OCI-LY3 (cell line): ENCODE measurements around the gene SLC2A6.

Source experiments
- H2AFZ ChIP-seq: fragments of 200-600, 300-600 bp; shearing (Covaris generic); 2 replicates; pipeline ENCODE4 v1.6.0; 2014; ENCODE audit warnings: antibody characterized with exemption, low read depth, low read length
- H3K27ac ChIP-seq: fragments of 200-600, 300-600 bp; sonication (generic); 2 replicates; pipeline ENCODE4 v1.5.1; 2014; ENCODE audit warnings: mild to moderate bottlenecking, low read length, moderate library complexity, mixed read lengths
- H3K27me3 ChIP-seq: fragments of 200-600, 300-600 bp; sonication (generic); 2 replicates; pipeline ENCODE4 v1.6.1; 2014; ENCODE audit warnings: low read depth, low read length, mixed read lengths
- H3K36me3 ChIP-seq: fragments of 200-600, 300-600 bp; sonication (generic); replicated peaks from 2 replicates; pipeline ENCODE3; 2014; ENCODE audit warnings: low read depth, low read length, mixed read lengths
- H3K4me1 ChIP-seq: fragments of 300-600, 200-600 bp; sonication (generic); 2 replicates; pipeline ENCODE4 v1.6.1; 2014; ENCODE audit warnings: low read length, mixed read lengths
- H3K4me2 ChIP-seq: fragments of 200-600, 300-600 bp; sonication (generic); 2 replicates; pipeline ENCODE4 v1.6.1; 2014; ENCODE audit warnings: low read length, mixed read lengths
- H3K4me3 ChIP-seq: fragments of 300-600, 200-600 bp; sonication (generic); 2 replicates; pipeline ENCODE4 v1.5.1; 2014; ENCODE audit warnings: antibody characterized with exemption, mild to moderate bottlenecking, low read length, moderate library complexity
- H3K79me2 ChIP-seq: fragments of 300-600, 200-600 bp; shearing (Covaris generic); 2 replicates; pipeline ENCODE4 v1.6.1; 2014; ENCODE audit warnings: mild to moderate bottlenecking, low read length, mixed read lengths
- H3K9ac ChIP-seq: fragments of 300-600, 200-600 bp; shearing (Covaris generic); 2 replicates; pipeline ENCODE4 v1.6.0; 2014; ENCODE audit warnings: mild to moderate bottlenecking, low read length, moderate library complexity
- H3K9me3 ChIP-seq: fragments of 200-600, 300-600 bp; shearing (Covaris generic); 2 replicates; pipeline ENCODE4 v1.6.1; 2014; ENCODE audit warnings: low read length, mixed read lengths; ENCODE audit not compliant: insufficient read depth
- H4K20me1 ChIP-seq: fragments of 200-600, 300-600 bp; sonication (generic); 2 replicates; pipeline ENCODE4 v1.6.1; 2016; ENCODE audit warnings: low read length, mixed read lengths; ENCODE audit not compliant: insufficient read depth
- EZH2phosphoT487 ChIP-seq: fragments of 200-600 bp; shearing (Covaris generic); IDR thresholded peaks from 2 replicates; pipeline ENCODE4 v1.6.1; 2018; ENCODE audit warnings: antibody characterized with exemption, mixed run types, low read depth
- TF ChIP-seq, protein P1 (sequence below): fragments of 200-600, 300-600 bp; sonication (generic); IDR thresholded peaks from 2 replicates; pipeline ENCODE4 v1.5.1; 2014; ENCODE audit warnings: antibody characterized with exemption, low read length, low read depth

The SLC2A6 gene

DNA sequence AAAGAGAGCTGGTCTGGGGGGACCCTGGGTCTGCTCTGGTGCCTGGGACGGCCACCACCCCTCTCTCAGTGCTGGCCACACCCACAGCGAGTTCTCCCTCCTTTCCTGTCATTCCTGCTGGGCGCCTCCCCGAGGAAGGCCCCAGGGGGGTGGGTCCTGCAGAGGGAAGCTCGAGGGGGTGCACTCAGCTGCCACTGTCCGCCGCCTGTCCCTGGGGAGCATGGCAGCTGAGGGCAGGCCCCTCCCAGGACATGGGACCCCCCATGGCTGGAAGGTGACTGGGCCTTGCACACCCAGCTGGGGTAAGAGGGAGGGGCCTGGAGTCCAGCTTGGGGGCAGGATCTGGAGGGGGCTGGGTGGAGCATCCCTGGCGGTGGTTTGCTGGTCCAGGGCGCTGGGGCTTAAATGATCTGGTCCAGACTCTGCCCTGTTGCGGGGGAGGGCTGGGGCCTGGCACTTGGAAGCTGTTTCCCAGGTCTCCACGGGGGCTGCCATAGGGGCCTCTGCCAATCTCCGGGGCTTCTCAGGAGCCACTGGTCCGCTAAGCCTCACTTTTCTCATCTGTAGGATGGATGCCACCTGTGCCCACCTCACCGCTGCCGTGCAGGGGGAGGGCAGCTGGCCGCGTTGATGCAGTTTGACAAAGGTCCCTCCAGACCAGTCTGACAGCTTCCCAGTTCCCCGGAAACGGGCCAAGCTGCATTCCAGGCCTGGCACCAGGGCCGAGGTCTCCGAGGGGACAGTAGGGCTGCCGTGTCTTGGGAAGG, 6.0 kb upstream of the SLC2A6 start:
- Histone ChIP-seq H3K27ac (no peak overlapping the region), H3K9me3 (no peaks in the 10 kb centered on the region), H3K4me3 (no peak overlapping the region), H3K4me1 (peaks cover 8% of the 10 kb centered on the region), H2AFZ (no peak overlapping the region), H3K27me3 (peaks cover 13% of the 10 kb centered on the region), H3K4me2 (no peak overlapping the region), H3K36me3 (no peaks in the 10 kb centered on the region), H3K79me2 (no peaks in the 10 kb centered on the region), H3K9ac (no peak overlapping the region), H4K20me1 (no peaks in the 10 kb centered on the region)
- TF ChIP-seq, protein P1, sequence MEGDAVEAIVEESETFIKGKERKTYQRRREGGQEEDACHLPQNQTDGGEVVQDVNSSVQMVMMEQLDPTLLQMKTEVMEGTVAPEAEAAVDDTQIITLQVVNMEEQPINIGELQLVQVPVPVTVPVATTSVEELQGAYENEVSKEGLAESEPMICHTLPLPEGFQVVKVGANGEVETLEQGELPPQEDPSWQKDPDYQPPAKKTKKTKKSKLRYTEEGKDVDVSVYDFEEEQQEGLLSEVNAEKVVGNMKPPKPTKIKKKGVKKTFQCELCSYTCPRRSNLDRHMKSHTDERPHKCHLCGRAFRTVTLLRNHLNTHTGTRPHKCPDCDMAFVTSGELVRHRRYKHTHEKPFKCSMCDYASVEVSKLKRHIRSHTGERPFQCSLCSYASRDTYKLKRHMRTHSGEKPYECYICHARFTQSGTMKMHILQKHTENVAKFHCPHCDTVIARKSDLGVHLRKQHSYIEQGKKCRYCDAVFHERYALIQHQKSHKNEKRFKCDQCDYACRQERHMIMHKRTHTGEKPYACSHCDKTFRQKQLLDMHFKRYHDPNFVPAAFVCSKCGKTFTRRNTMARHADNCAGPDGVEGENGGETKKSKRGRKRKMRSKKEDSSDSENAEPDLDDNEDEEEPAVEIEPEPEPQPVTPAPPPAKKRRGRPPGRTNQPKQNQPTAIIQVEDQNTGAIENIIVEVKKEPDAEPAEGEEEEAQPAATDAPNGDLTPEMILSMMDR = no peak
- no peak for TF ChIP-seq EZH2phosphoT487

DNA sequence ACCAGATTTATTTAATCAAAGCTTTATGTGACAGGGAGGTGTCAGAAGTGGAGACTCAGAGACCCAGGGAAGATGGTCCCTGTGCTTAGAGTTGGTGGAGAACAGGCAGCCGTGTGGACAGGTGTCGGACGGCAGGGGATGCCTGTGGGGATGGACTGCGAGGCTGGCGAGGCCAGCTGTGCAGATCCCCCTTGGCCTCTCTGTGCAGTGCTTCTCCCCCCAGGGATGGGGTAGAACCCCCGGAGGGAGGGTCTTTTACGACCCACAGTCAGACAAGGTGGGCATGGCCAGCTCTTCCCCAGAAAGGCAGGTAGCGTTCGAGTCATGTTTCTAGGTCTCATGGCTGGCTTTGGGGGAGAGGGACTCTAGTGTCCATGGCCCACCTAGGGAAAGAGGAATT, 4.7 kb upstream of the SLC2A6 start:
- Histone ChIP-seq H3K36me3 (no peaks in the 10 kb centered on the region), H3K79me2 (peaks cover 2% of the 10 kb centered on the region), H4K20me1 (no peaks in the 10 kb centered on the region), H3K4me1 (peaks cover 13% of the 10 kb centered on the region), H2AFZ (no peak overlapping the region), H3K9ac (no peak overlapping the region), H3K4me2 (no peak overlapping the region), H3K27ac (no peak overlapping the region), H3K27me3 (peaks cover 9% of the 10 kb centered on the region), H3K4me3 (no peak overlapping the region), H3K9me3 (no peaks in the 10 kb centered on the region)
- TF ChIP-seq EZH2phosphoT487 = no peak
- TF ChIP-seq, protein P1 = no peak

DNA sequence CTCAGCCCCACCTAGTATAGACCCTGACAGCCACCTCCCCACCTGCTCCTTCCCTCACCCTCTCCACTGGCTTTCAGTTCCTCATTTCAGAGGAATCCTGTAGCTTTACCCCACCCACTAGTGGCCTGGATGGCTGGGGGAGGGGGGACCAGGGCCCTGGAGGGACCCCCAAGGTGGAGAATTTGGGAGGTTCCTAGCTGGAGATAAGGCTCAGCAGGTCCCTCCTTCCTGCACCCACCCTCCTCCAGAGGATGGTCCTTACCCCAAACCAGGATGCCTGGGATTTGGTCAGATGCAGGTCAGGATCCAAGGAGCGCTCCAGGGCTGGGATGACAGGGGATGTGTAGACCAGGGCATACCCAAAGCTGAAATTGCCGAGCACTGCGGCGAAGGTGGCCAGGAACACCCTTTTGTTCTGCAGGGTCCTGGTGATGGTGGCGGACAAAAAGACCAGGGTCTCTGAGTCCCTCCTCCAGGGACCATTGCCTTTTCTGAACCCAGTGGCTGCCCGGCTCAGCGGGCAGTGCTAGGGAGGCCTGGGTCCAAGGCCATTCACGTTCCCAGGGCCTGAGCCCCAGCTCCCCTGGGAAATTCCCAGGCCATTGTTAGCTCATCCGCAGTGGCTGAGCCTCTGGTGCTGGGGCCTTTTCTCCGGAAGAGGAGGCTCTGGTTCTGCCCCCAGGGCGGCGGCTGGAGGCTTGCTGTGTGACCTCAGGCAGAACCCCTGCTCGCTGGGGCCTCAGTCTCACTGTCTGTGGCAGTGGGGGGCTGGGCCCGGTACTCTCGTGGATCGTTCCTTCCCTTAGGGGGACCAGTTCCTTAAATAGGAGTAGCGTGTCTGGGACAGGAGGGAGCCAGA, 678 bp downstream of the SLC2A6 start:
- no peak overlapping the region; the same call in 1 of the 2 replicates for H2AFZ ChIP-seq
- peak overlapping the region; percentile 57 for H3K27ac ChIP-seq
- no peaks in the 10 kb centered on the region for H3K9me3 ChIP-seq
- H3K36me3 ChIP-seq = peaks cover 15% of the 10 kb centered on the region
- H3K27me3 ChIP-seq = peaks cover 2% of the 10 kb centered on the region
- TF ChIP-seq, protein P1 = no peak
- no peak for TF ChIP-seq EZH2phosphoT487
- H3K9ac ChIP-seq = peak overlapping the region; percentile 90
- H3K79me2 ChIP-seq = peaks cover 16% of the 10 kb centered on the region
- peaks cover 9% of the 10 kb centered on the region for H4K20me1 ChIP-seq
- H3K4me2 ChIP-seq = peak overlapping the region; percentile 100
- peaks cover 40% of the 10 kb centered on the region for H3K4me1 ChIP-seq
- peak overlapping the region; percentile 92 for H3K4me3 ChIP-seq

DNA sequence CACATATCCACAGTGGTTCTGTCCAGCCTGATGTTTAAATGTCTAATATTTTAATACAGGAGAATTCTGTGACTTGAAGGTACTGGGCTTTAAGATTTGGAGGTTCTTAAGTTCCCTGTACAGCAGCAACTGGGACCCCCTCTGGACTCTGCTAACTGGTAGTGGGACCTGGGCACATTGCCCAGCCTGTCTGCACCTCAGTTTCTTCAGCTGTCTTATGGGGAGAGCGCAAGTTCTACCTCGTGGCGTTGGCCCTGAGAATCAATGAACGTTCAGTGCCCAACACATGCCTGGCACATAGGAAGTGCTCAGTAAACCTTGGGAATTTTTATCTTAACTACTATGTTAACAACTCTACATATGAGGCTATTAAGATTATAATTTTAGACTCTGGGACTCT, 1.4 kb downstream of the SLC2A6 start:
- no peaks in the 10 kb centered on the region for H3K9me3 ChIP-seq
- peaks cover 40% of the 10 kb centered on the region for H3K4me1 ChIP-seq
- no peak overlapping the region for H3K27ac ChIP-seq
- TF ChIP-seq, protein P1 = no peak
- TF ChIP-seq EZH2phosphoT487 = no peak
- peaks cover 21% of the 10 kb centered on the region for H3K36me3 ChIP-seq
- peak overlapping the region; percentile 90; the same call in 1 of the 2 replicates for H3K9ac ChIP-seq
- H3K4me2 ChIP-seq = peak overlapping the region; percentile 100
- peak overlapping the region; percentile 92 for H3K4me3 ChIP-seq
- peaks cover 9% of the 10 kb centered on the region for H4K20me1 ChIP-seq
- peaks cover 16% of the 10 kb centered on the region for H3K79me2 ChIP-seq
- H3K27me3 ChIP-seq = no peaks in the 10 kb centered on the region
- H2AFZ ChIP-seq = no peak overlapping the region
